NCI-H146 treated with DMSO at 0.1 percent for 48 hours (cell line): ENCODE results near the gene IL20RB.

ENCODE experiments used
- DNase-seq: peaks from one replicate; lab custom pipeline; 2025; ENCODE audit not compliant: unreplicated experiment; lab: John Stamatoyannopoulos, UW

IL20RB gene, protein sequence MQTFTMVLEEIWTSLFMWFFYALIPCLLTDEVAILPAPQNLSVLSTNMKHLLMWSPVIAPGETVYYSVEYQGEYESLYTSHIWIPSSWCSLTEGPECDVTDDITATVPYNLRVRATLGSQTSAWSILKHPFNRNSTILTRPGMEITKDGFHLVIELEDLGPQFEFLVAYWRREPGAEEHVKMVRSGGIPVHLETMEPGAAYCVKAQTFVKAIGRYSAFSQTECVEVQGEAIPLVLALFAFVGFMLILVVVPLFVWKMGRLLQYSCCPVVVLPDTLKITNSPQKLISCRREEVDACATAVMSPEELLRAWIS

GRCh38 chr3:136957751-136958288 is at the start of gene IL20RB:
IL20RB (plus strand) TSS chr3:136957983; CDS start chr3:136958114, 131 bp downstream.
- DNase-seq = no peak

GRCh38 chr3:136908297-136908696 is 49.5 kb upstream of the IL20RB start:
- no peak for DNase-seq

GRCh38 chr3:136909187-136909586 is 48.6 kb upstream of the IL20RB start:
- DNase-seq = no peak

GRCh38 chr3:136910697-136911096 is 47.1 kb upstream of the IL20RB start:
- DNase-seq = no peak

DNA sequence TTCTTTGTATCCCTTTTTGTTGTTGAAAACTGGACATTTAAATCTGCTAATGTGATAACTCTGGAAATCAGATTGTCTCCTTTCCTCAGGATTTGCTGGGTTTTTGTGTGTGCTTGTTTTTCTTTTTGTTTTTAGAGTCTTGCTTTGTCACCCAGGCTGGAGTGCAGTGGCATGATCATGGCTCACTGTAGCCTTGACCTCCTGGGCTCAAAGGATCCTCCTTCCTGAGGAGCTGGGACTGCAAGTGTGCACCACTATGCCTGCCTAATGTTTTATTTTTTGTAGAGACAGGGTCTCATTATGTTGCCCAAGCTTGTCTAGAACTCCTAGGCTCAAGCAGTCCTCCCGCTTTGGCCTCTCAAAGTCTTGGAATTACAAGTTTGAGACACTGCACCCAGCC is 44.6 kb upstream of the IL20RB start:
- DNase-seq = no peak

- DNase-seq = no peak
These were observed 43.0 kb upstream of the IL20RB start for GRCh38 chr3:136914739-136915138.

- no peak for DNase-seq
These were observed 41.6 kb upstream of the IL20RB start for GRCh38 chr3:136916223-136916622.

- no peak for DNase-seq
These were observed 37.8 kb upstream of the IL20RB start for GRCh38 chr3:136919799-136920580.

DNA sequence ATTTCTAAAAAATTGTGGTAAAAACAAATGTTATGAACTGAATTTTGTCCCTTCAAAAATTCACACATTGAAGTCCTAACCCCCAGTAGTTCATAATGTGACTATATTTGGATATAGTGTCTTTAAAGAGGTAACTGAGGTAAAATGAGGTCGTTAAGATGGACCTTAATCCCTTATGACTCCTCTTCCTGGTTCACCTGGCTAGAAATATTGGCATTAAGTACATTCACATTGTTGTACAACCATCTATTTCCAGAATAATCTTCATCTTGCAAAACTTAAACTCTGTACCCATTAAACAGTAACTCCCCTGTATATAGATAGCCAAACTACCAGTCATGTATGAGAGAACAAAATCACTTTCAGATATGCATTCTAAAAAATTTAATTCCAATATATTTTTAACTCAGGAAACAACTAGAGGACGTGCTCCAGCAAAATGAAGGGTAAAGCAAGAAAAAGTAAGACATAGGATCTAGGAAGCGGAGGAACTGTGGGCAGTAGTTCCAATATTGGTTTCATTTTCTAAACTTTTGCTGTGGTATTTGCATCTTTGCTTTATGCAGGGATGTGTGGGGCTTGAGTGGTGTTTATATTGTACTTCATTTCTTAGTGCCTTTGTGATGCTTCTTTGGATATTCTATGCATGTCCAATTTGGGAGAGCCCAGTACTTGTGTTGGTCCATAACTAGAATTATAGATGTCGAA is 36.7 kb upstream of the IL20RB start:
- DNase-seq = no peak

DNA sequence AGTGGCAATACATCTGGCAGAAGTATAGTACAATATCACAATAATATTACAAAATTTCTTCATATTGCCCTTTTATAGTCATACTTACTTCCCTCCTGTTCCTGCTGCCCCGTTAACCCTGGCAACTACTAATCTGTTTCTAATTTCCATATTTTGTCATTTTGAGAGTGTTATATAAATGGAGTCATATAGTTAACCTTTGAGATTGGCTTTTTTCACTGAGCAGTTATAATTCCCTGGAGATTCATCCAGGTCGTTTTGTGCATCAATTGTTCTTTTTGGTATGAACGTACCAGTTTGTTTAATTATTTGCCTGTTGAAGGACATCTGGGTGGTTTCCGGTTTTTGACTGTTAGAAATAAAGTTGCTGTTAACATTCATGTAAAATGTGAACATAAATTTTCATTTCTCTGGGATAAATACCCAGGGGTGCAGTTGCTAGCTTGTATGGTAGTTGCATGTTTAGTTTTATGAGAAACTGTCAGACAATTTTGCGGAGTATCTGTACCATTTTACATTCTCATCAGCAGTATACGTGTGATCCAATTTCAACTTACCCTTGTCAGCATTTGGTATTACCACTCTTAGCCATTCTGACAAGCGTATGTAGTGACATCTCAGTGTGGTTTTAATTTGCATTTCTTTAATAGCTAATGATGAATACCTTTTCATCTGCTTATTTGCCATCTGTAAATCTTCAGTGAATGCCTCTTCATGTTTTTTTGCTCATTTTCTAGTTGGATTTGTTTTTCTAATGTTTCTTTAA is 32.2 kb upstream of the IL20RB start:
- DNase-seq = no peak

- DNase-seq = no peak
These were observed 29.5 kb upstream of the IL20RB start for GRCh38 chr3:136928240-136928639.

GRCh38 chr3:136929977-136930670 is 27.7 kb upstream of the IL20RB start:
- no peak for DNase-seq

- DNase-seq = no peak
These were observed 26.2 kb upstream of the IL20RB start for GRCh38 chr3:136931606-136932005.

DNA sequence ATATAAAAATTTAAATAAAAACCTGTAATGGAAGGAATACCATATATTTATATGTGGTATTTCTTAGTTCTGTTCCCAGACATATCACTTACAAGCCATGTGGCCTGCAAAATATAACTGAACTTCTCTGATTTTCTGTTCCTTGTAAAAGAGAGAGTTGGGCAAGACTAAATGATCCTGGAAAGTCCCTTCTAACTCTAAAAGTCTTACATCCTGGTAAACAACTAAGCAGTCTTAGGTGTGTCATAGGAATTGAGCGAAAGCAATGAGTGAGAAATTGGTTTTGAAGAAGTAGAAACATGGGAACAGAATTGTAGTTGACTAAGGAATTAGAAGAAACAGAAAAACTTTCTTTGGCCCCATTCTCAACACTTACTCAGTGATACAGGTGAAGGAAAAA is 25.3 kb upstream of the IL20RB start:
- DNase-seq = no peak

GRCh38 chr3:136932978-136933772 is 24.6 kb upstream of the IL20RB start:
- DNase-seq = no peak

DNA sequence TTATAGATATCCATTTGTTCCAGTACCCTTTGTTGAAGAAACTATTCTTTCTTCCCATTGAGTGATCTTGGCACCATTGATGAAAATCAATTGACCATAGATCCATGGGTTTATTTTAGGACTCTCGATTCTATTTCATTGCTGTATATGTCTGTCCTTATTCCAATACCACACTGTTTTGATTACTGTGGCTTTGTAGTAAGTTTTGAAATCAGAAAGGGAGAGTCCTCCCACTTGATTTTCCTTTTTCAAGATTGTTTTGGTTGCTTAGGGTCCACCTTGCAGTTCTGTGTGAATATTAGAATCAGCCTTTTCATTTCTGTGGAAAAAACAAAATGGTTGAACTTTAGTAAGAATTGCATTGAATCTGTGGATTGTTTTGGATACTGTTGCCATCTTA is 20.6 kb upstream of the IL20RB start:
- no peak for DNase-seq

- no peak for DNase-seq
These were observed 19.9 kb upstream of the IL20RB start for GRCh38 chr3:136937851-136938250.

DNA sequence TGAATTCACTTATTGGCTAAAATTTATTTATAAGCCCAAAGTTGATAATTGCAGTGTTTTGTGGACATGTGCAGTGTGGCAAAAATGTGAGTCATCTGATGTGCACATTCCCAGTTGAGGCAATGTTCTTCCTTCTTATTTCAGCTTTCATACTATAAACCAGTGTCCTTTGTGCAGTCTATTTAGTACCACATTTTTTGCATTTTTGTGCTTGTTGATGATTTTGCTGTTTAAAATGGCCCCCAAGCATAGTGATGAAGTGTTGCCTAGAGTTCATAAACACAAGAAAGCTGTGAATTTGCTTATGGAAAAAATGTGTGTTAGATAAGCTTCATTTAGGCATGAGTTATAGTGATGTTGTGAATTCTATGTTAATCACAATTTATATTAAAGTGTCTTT is 19.4 kb upstream of the IL20RB start:
- no peak for DNase-seq

GRCh38 chr3:136939489-136939888 is 18.3 kb upstream of the IL20RB start:
- no peak for DNase-seq
